Epithelial cell of proximal tubule (primary cell): ENCODE results near the gene TBC1D20. TPM values are rescaled to one million over a fixed set of nuclear protein-coding genes. Genes with fewer than 3 reads are reported as not detected.

Experiments used
- DNase-seq: peaks from one replicate; pipeline ENCODE4 v3.0.0-alpha.2; 2011; ENCODE audit warnings: low read depth
- H3K4me3 ChIP-seq: 2 replicates; pipeline ENCODE4 v1.5.1; 2011; ENCODE audit warnings: low read depth, mild to moderate bottlenecking, low read length
- CTCF ChIP-seq: conservative IDR thresholded peaks from 2 replicates; pipeline ENCODE4 v1.5.1; 2012; ENCODE audit warnings: low read depth, mild to moderate bottlenecking, low read length
- total RNA-seq: library from RNA; depleted of rRNA; stranded (reverse); fragments of >200 nt; gene quantifications from 2 replicates; pipeline ENCODE4 v1.2.3, GENCODE V29; 2015

Gene TBC1D20
- total RNA-seq, 1 donor from 2014 or later, result 16.4 TPM

GRCh38 chr20:409697-410559 lies 52.4 kb downstream of the TBC1D20 start:
- peak overlapping the region; percentile 98 for H3K4me3 ChIP-seq
- DNase-seq, result no peak
- no peak for TF ChIP-seq CTCF

- DNase-seq, result no peak
- peak overlapping the region; percentile 98 for H3K4me3 ChIP-seq
- TF ChIP-seq CTCF, result no peak
Observed at GRCh38 chr20:408843-409696, 53.3 kb downstream of the TBC1D20 start.

- no peak for TF ChIP-seq CTCF
- no peak for DNase-seq
Observed at GRCh38 chr20:407953-408842, 54.1 kb downstream of the TBC1D20 start, which contains the start of gene RBCK1. RBCK1 (plus strand) TSS chr20:408299; CDS start chr20:408758, 459 bp downstream.

GRCh38 chr20:407133-407952 lies 55.0 kb downstream of the TBC1D20 start:
- no peak for DNase-seq
- TF ChIP-seq CTCF, result peak; percentile 44

More at GRCh38 chr20:407953-408842, 54.1 kb downstream of the TBC1D20 start, which contains the start of gene RBCK1:
- peak within 1 kb of the TSS; percentile 98 for H3K4me3 ChIP-seq

GRCh38 chr20:406200-407132 lies 55.9 kb downstream of the TBC1D20 start:
- no peak for DNase-seq
- H3K4me3 ChIP-seq, result peak overlapping the region; percentile 60
- TF ChIP-seq CTCF, result no peak

More at GRCh38 chr20:407133-407952, 55.0 kb downstream of the TBC1D20 start:
- H3K4me3 ChIP-seq, result peak overlapping the region; percentile 60
